Measurements from ENCODE around the gene SASH1. TPM values are rescaled to one million over a fixed set of nuclear protein-coding genes. Genes with fewer than 3 reads are reported as not detected.

Gene SASH1
- total and polyA plus RNA-seq, 7 donors = 3.2 to 101 (median 40.5) TPM

GRCh38 chr6:148547110-148547509, 204.5 kb downstream of the SASH1 start:
- WGBS, 2 donors = 87 to 91% methylated on average over 7 of the region's 7 CpGs
- Histone ChIP-seq H3K4me3 (no peak overlapping the region), H3K27me3 (no peaks in the 10 kb centered on the region), H3K4me1 (peaks cover 0 to 5% (median 2%) of the 10 kb centered on the region in 4 donors), H3K36me3 (peaks cover 6 to 82% (median 30%) of the 10 kb centered on the region in 4 donors), H3K9me3 (no peaks in the 10 kb centered on the region), H3K27ac (no peak overlapping the region)
- no peak for DNase-seq
- TF ChIP-seq POLR2AphosphoS5 (IDR thresholded peaks at IDR 0.05) (no peak), CTCF (IDR thresholded peaks at IDR 0.05) (no peak), EP300 (IDR thresholded peaks at IDR 0.05) (no peak), POLR2A (IDR thresholded peaks at IDR 0.05) (no peak)
- intact Hi-C loops (cut with DNase I) = no loop called here

- H3K36me3 ChIP-seq = peaks cover 6 to 71% (median 27%) of the 10 kb centered on the region in 4 donors
- WGBS, 2 donors = 89 to 90% methylated on average over 22 of the region's 22 CpGs
- H3K9me3 ChIP-seq = no peaks in the 10 kb centered on the region
- H3K4me1 ChIP-seq = peaks cover 0 to 5% (median 2%) of the 10 kb centered on the region in 4 donors
- TF ChIP-seq EP300 (IDR thresholded peaks at IDR 0.05) (no peak), POLR2A (IDR thresholded peaks at IDR 0.05) (no peak), POLR2AphosphoS5 (IDR thresholded peaks at IDR 0.05) (no peak), CTCF (IDR thresholded peaks at IDR 0.05) (no peak)
- no peaks in the 10 kb centered on the region for H3K27me3 ChIP-seq
- intact Hi-C loops (cut with DNase I) = no loop called here
- no peak for DNase-seq
- no peak overlapping the region for H3K4me3 ChIP-seq
- H3K27ac ChIP-seq = no peak overlapping the region
Measured at GRCh38 chr6:148548065-148548748, 205.6 kb downstream of the SASH1 start.

GRCh38 chr6:148548749-148549140, 206.1 kb downstream of the SASH1 start:
- intact Hi-C loops (cut with DNase I) = no loop called here
- Histone ChIP-seq H3K36me3 (peaks cover 6 to 66% (median 24%) of the 10 kb centered on the region in 4 donors), H3K27me3 (no peaks in the 10 kb centered on the region), H3K9me3 (no peaks in the 10 kb centered on the region), H3K4me1 (peaks cover 0 to 5% (median 2%) of the 10 kb centered on the region in 4 donors), H3K27ac (no peak overlapping the region), H3K4me3 (no peak overlapping the region)
- TF ChIP-seq EP300 (IDR thresholded peaks at IDR 0.05) = no peak
- TF ChIP-seq CTCF (IDR thresholded peaks at IDR 0.05) = no peak
- TF ChIP-seq POLR2A (IDR thresholded peaks at IDR 0.05) = no peak
- no peak for DNase-seq
- WGBS, 2 donors = 86 to 88% methylated on average over 4 of the region's 4 CpGs

- no peak for TF ChIP-seq POLR2AphosphoS5 (IDR thresholded peaks at IDR 0.05)
- no peak for TF ChIP-seq POLR2A (IDR thresholded peaks at IDR 0.05)
- no peak for TF ChIP-seq CTCF (IDR thresholded peaks at IDR 0.05)
- TF ChIP-seq EP300 (IDR thresholded peaks at IDR 0.05) = no peak
- Histone ChIP-seq H3K27ac (no peak overlapping the region), H3K4me1 (peaks cover 0 to 5% (median 2%) of the 10 kb centered on the region in 4 donors), H3K36me3 (peaks cover 0 to 48% (median 13%) of the 10 kb centered on the region in 4 donors), H3K4me3 (no peak overlapping the region), H3K27me3 (no peaks in the 10 kb centered on the region), H3K9me3 (no peaks in the 10 kb centered on the region)
- DNase-seq = no peak
- intact Hi-C loops (cut with DNase I) = no loop called here
- WGBS, 2 donors = 63 to 89% methylated on average over 7 of the region's 7 CpGs
Measured at GRCh38 chr6:148550569-148550968, 207.9 kb downstream of the SASH1 start.

Data from sigmoid colon (tissue), 7 donors.